HG02970 (cell line): ENCODE measurements around the gene RAPGEF4.

ENCODE experiments used
- ATAC-seq: cut with Tn5 transposase; IDR thresholded peaks from one replicate; pipeline ENCODE4 v1.9.1; 2021; ENCODE audit warnings: mild to moderate bottlenecking, moderate library complexity, moderate number of reproducible peaks; ENCODE audit not compliant: unreplicated experiment, low FRiP score

RAPGEF4 gene

GRCh38 chr2:172855588-172855987 lies 119.9 kb downstream of the RAPGEF4 start:
- no peak for ATAC-seq

GRCh38 chr2:172856606-172857005 lies 121.0 kb downstream of the RAPGEF4 start:
- ATAC-seq = no peak

GRCh38 chr2:172858473-172858745 lies 122.8 kb downstream of the RAPGEF4 start:
- ATAC-seq = no peak

DNA sequence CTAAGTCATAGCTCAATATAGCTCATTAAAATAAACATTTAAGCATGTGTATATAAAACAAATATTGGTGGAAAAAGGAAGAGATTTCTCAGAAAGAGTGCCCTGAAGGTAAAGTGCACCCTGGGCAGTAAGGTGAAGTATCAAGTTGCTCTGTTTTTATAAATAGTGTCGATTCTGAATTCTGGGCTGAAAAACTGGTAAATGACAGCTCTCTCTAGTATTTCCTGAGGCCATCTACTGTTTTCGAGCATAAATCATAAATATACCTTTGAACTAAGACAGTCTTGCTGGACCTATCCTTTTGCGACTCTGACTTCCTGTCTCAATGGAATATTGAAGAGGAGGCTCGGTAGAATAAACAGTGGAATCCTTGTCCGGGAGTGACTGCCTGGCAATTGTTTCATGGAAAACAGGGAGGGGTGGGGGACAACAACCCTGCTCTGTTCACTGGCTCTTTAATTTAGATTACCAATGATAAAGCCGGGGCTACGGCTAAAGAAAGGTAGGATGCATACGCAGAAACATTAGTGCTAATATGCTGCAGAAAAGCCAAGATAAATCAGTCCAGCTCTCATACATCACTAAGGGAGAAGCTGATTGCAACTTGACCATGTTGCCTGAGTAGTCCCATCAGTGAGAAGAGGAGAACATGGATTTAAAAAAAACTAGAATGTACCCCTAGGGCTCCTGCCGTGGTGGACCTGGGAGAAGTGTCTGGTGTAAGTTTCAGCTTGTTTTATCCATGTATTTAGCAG lies 124.1 kb downstream of the RAPGEF4 start:
- ATAC-seq = no peak

DNA sequence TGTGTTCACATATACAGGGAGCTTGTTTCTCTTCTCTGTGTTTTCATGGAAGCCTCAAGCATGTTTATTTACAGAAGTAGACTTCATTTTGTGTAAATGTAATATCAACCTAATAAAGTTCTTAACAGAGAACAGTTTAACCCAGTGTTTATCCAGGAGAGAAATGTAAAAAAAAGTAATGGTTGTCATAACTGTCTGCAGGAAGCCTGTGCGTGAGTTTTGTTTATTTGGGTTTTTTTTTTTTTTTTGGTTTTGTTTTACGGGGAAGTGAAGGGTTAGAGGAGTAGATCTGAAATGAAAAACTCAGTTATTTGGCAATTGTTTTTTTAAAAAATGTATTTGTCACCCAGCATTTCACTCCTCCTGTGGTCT lies 124.7 kb downstream of the RAPGEF4 start:
- ATAC-seq = no peak

- ATAC-seq = no peak
Measured at GRCh38 chr2:172861098-172861497, 125.5 kb downstream of the RAPGEF4 start.

- ATAC-seq = no peak
Measured at GRCh38 chr2:172861656-172862476, 126.2 kb downstream of the RAPGEF4 start.

GRCh38 chr2:172863341-172863740 lies 127.7 kb downstream of the RAPGEF4 start:
- ATAC-seq = no peak

- ATAC-seq = no peak
Measured at GRCh38 chr2:172864182-172864581, 128.5 kb downstream of the RAPGEF4 start.

DNA sequence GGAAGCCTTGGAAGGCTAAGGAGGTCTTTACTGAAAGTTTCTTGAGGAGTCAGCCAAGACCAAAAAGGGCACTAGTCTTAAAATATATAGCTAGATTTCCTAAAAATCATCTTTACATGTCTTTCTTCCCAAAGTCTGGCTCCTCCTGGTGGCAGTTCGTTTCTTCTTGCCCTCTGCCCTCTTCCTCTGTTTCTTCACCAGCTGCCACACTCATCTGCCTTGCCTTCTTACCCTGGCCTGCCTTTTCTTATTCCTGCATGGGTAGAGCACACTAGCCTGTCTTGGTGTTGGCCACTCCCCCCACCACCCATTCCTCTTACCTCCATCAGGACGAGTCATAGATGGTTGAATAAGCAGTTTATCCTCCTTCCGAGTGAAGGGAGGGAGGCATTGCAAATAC lies 129.8 kb downstream of the RAPGEF4 start:
- no peak for ATAC-seq

DNA sequence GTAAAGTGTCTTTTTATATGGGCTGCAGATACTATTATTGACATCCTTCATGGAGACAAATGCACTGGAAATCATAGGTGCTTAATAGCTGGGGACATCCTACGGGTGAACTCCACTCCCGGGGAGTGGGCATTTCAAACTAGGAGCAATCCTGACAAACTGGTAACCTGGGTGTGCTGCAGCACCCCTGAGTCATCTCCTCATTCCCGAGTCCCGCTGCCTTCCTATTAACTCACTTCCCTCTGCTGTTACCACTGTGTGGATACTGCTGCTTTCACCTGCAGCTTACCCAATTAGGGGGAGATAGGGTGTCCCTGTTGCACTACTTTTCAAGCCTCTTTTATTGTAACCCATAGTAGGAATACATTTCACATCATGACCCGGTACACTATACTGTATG lies 134.2 kb downstream of the RAPGEF4 start:
- ATAC-seq = no peak

DNA sequence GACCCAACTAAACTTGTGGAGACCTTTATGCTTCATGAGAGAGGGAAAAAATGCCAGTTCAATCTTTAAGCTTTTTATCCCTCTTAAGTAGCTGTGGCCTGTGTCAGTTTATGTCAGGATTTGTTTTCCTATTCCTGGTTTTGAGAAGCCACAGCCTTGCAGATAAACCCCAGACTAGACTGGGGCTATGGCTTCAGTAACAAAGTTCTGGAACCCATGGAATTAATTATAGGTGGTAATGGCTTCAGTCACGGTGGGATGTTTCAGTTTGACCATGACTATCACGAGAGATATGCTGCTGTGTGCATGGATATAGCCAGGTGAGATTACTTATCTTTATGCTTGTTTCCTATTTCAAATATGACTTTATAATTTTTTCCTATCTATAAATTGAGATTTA lies 134.8 kb downstream of the RAPGEF4 start:
- ATAC-seq = no peak

DNA sequence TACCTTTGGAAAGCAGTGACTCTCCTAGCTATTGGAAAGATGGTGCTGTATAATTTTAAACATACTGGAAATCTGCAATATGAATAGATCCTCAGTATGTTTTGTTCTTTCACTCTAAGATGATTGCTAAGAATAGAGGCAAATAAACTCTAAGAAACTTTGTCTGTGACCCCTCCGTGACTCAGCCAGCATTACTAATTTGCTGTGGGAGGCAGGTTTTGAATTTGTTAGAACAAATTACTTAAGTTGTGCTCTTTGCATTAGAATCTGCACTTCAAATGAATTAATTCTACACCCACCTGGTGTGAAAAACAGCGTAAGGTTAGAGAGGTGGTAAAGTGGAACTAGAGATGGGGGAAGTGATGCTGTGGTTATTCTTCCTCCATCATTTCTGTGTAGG lies 142.2 kb downstream of the RAPGEF4 start:
- ATAC-seq = no peak

- ATAC-seq = no peak
Measured at GRCh38 chr2:172878260-172878659, 142.6 kb downstream of the RAPGEF4 start.

- no peak for ATAC-seq
Measured at GRCh38 chr2:172884336-172884735, 148.7 kb downstream of the RAPGEF4 start.

GRCh38 chr2:172885996-172886395 lies 150.4 kb downstream of the RAPGEF4 start:
- no peak for ATAC-seq

GRCh38 chr2:172887280-172887679 lies 151.6 kb downstream of the RAPGEF4 start:
- no peak for ATAC-seq

- no peak for ATAC-seq
Measured at GRCh38 chr2:172888714-172889669, 153.3 kb downstream of the RAPGEF4 start.

- ATAC-seq = no peak
Measured at GRCh38 chr2:172889768-172890430, 154.3 kb downstream of the RAPGEF4 start.

GRCh38 chr2:172893111-172893510 lies 157.5 kb downstream of the RAPGEF4 start:
- no peak for ATAC-seq
